ENCODE data around the gene FSIP2. TPM values are rescaled to one million over a fixed set of nuclear protein-coding genes. Genes with fewer than 3 reads are reported as not detected.

The FSIP2 gene
- total and polyA plus RNA-seq, 2 of the 13 experiments (the other 11 are each of a cell fraction or from before 2014, with no cell fraction given) = 0.01 to 0.07 TPM

DNA sequence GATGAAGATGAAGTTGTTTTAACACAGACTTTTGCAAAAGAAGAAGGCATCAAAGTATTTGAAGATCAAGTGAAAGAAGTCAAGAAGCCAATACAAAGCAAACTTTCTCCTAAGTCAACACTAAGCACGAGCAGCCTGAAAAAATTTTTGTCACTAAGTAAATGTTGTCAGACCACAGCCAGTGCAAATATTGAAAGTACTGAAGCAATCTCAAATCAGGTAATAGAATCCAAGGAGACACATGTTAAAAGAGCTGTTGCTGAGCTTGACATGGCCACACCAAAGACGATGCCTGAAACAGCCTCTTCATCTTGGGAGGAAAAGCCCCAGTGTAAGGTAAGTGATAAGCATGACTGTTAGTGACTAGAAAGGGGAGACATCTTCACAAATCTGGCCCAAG lies 75.1 kb downstream of the FSIP2 start (continued):
- 0 out of 2 replicates have a peak, but pooled peaks have one; percentile 41 for TF ChIP-seq FOXP1 (IDR thresholded peaks at IDR 0.05)
- peak; percentile 88 for TF ChIP-seq FOXP1 (CRISPR knock-in tag; IDR thresholded peaks at IDR 0.05)
- TF ChIP-seq ONECUT2 (CRISPR knock-in tag; IDR thresholded peaks at IDR 0.05) = peak; percentile 46; the same call in 1 of the 2 replicates
- TF ChIP-seq TCF7 (IDR thresholded peaks at IDR 0.05; ENCODE audit: low read depth) = peak; percentile 87
- TF ChIP-seq ZNF878 (CRISPR knock-in tag; IDR thresholded peaks at IDR 0.05) = 0 out of 2 replicates have a peak, but pooled peaks have one; percentile 40
- TF ChIP-seq BHLHE40 (IDR thresholded peaks at IDR 0.05; ENCODE audit: low read length) = peak; percentile 98
- peak; percentile 63 for TF ChIP-seq CREM (IDR thresholded peaks at IDR 0.05)
- TF ChIP-seq CREM (CRISPR knock-in tag; IDR thresholded peaks at IDR 0.05) = no peak
- TF ChIP-seq RCOR2 (CRISPR knock-in tag; IDR thresholded peaks at IDR 0.05) = peak; percentile 90
- TF ChIP-seq HOXA5 (CRISPR knock-in tag; IDR thresholded peaks at IDR 0.05) = peak; percentile 57; the same call in 1 of the 2 replicates
- TF ChIP-seq, protein P1, sequence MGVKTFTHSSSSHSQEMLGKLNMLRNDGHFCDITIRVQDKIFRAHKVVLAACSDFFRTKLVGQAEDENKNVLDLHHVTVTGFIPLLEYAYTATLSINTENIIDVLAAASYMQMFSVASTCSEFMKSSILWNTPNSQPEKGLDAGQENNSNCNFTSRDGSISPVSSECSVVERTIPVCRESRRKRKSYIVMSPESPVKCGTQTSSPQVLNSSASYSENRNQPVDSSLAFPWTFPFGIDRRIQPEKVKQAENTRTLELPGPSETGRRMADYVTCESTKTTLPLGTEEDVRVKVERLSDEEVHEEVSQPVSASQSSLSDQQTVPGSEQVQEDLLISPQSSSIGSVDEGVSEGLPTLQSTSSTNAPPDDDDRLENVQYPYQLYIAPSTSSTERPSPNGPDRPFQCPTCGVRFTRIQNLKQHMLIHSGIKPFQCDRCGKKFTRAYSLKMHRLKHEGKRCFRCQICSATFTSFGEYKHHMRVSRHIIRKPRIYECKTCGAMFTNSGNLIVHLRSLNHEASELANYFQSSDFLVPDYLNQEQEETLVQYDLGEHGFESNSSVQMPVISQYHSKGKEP (CRISPR knock-in tag; IDR thresholded peaks at IDR 0.05) = 0 out of 2 replicates have a peak, but pooled peaks have one; percentile 56
- TF ChIP-seq ZNF33A (CRISPR knock-in tag; IDR thresholded peaks at IDR 0.05; ENCODE audit: borderline replicate concordance) = no peak
- peak; percentile 81 for TF ChIP-seq ZFP36 (IDR thresholded peaks at IDR 0.05; ENCODE audit: borderline replicate concordance, low read depth, low read length, partially characterized antibody)
- peak; percentile 88 for TF ChIP-seq HHEX (CRISPR knock-in tag; IDR thresholded peaks at IDR 0.05)
- no peak for TF ChIP-seq ZBTB20 (CRISPR knock-in tag; IDR thresholded peaks at IDR 0.05; ENCODE audit: borderline replicate concordance, low read depth)
- TF ChIP-seq, protein P2, sequence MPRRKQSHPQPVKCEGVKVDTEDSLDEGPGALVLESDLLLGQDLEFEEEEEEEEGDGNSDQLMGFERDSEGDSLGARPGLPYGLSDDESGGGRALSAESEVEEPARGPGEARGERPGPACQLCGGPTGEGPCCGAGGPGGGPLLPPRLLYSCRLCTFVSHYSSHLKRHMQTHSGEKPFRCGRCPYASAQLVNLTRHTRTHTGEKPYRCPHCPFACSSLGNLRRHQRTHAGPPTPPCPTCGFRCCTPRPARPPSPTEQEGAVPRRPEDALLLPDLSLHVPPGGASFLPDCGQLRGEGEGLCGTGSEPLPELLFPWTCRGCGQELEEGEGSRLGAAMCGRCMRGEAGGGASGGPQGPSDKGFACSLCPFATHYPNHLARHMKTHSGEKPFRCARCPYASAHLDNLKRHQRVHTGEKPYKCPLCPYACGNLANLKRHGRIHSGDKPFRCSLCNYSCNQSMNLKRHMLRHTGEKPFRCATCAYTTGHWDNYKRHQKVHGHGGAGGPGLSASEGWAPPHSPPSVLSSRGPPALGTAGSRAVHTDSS (CRISPR knock-in tag; conservative IDR thresholded peaks at IDR 0.05) = no peak
- peak; percentile 98 for TF ChIP-seq FOXA1 (IDR thresholded peaks at IDR 0.05)
- TF ChIP-seq FOXA1 (CRISPR knock-in tag; IDR thresholded peaks at IDR 0.05) = peak; percentile 98
- TF ChIP-seq, protein P3, sequence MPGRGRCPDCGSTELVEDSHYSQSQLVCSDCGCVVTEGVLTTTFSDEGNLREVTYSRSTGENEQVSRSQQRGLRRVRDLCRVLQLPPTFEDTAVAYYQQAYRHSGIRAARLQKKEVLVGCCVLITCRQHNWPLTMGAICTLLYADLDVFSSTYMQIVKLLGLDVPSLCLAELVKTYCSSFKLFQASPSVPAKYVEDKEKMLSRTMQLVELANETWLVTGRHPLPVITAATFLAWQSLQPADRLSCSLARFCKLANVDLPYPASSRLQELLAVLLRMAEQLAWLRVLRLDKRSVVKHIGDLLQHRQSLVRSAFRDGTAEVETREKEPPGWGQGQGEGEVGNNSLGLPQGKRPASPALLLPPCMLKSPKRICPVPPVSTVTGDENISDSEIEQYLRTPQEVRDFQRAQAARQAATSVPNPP (CRISPR knock-in tag; IDR thresholded peaks at IDR 0.05) = peak; percentile 40; the same call in 1 of the 2 replicates
- TF ChIP-seq ISL2 (CRISPR knock-in tag; IDR thresholded peaks at IDR 0.05) = peak; percentile 94
- TF ChIP-seq RARA (CRISPR knock-in tag; IDR thresholded peaks at IDR 0.05) = peak; percentile 83
- TF ChIP-seq ZNF615 (CRISPR knock-in tag; IDR thresholded peaks at IDR 0.05; ENCODE audit: borderline replicate concordance) = peak; percentile 54; the same call in 1 of the 2 replicates
- TF ChIP-seq ZNF850 (CRISPR knock-in tag; conservative IDR thresholded peaks at IDR 0.05) = no peak
- TF ChIP-seq SKI (IDR thresholded peaks at IDR 0.05; ENCODE audit: partially characterized antibody) = peak; percentile 87
- no peak for TF ChIP-seq ETV6 (CRISPR knock-in tag; conservative IDR thresholded peaks at IDR 0.05)
- TF ChIP-seq ZSCAN25 (CRISPR knock-in tag; IDR thresholded peaks at IDR 0.05) = no peak
- TF ChIP-seq, protein P4, sequence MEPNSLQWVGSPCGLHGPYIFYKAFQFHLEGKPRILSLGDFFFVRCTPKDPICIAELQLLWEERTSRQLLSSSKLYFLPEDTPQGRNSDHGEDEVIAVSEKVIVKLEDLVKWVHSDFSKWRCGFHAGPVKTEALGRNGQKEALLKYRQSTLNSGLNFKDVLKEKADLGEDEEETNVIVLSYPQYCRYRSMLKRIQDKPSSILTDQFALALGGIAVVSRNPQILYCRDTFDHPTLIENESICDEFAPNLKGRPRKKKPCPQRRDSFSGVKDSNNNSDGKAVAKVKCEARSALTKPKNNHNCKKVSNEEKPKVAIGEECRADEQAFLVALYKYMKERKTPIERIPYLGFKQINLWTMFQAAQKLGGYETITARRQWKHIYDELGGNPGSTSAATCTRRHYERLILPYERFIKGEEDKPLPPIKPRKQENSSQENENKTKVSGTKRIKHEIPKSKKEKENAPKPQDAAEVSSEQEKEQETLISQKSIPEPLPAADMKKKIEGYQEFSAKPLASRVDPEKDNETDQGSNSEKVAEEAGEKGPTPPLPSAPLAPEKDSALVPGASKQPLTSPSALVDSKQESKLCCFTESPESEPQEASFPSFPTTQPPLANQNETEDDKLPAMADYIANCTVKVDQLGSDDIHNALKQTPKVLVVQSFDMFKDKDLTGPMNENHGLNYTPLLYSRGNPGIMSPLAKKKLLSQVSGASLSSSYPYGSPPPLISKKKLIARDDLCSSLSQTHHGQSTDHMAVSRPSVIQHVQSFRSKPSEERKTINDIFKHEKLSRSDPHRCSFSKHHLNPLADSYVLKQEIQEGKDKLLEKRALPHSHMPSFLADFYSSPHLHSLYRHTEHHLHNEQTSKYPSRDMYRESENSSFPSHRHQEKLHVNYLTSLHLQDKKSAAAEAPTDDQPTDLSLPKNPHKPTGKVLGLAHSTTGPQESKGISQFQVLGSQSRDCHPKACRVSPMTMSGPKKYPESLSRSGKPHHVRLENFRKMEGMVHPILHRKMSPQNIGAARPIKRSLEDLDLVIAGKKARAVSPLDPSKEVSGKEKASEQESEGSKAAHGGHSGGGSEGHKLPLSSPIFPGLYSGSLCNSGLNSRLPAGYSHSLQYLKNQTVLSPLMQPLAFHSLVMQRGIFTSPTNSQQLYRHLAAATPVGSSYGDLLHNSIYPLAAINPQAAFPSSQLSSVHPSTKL (CRISPR knock-in tag; IDR thresholded peaks at IDR 0.05) = peak; percentile 99
